H1 (cell line): Measurements from ENCODE around the gene SLAMF1. TPM values are rescaled to one million over a fixed set of nuclear protein-coding genes. Genes with fewer than 3 reads are reported as not detected.
A peak's percentile ranks its signal among the peaks of the same experiment; 100 is the strongest.

Experiments used
- CTCF ChIA-PET: fragments of 300-600 bp; sonication (Branson Sonifier 250); formaldehyde crosslinking; loops from one replicate; lab custom pipeline; 2021; ENCODE audit not compliant: partially characterized antibody; lab: Charles Lee
- POLR2A ChIA-PET: fragments of 300-600 bp; sonication (Branson Sonifier 250); formaldehyde crosslinking; loops from one replicate; lab custom pipeline; 2021; ENCODE audit warnings: inconsistent platforms; ENCODE audit not compliant: partially characterized antibody; lab: Charles Lee
- DNase-seq, 2 experiments: peaks; one replicate each; pipeline versions ENCODE4 v3.0.0 to v3.0.0-alpha.2; 2010 to 2022; ENCODE audit warnings: low spot score in 2 of 2, low read depth in 1 of 2, mixed read lengths in 1 of 2
- FAIRE-seq: peaks from 2 replicates; lab custom pipeline; 2011; peaks lifted over from hg19 to GRCh38; lab: Jason Lieb, UNC
- H2AFZ ChIP-seq: 2 replicates; pipeline ENCODE4 v1.8.1; 2012; ENCODE audit warnings: low read length, inconsistent platforms
- H2AK5ac ChIP-seq: 2 replicates; pipeline ENCODE4 v1.6.1; 2013; ENCODE audit warnings: low read depth, low read length
- H2BK120ac ChIP-seq: replicated peaks from 2 replicates; pipeline ENCODE3; 2013; ENCODE audit warnings: low read depth, low read length, inconsistent platforms
- H2BK12ac ChIP-seq: 2 replicates; pipeline ENCODE4 v1.6.1; 2013; ENCODE audit warnings: low read depth, low read length
- H2BK15ac ChIP-seq: 2 replicates; pipeline ENCODE4 v1.6.1; 2013; ENCODE audit warnings: low read length
- H2BK20ac ChIP-seq: 2 replicates; pipeline ENCODE4 v1.6.1; 2013; ENCODE audit warnings: low read length
- H2BK5ac ChIP-seq: 2 replicates; pipeline ENCODE4 v1.6.1; 2013; ENCODE audit warnings: low read depth, low read length
- H3K14ac ChIP-seq: 2 replicates; pipeline ENCODE4 v1.6.1; 2013; ENCODE audit warnings: inconsistent platforms; ENCODE audit not compliant: insufficient read length
- H3K18ac ChIP-seq: 2 replicates; pipeline ENCODE4 v1.6.1; 2013; ENCODE audit warnings: low read length; ENCODE audit errors: extremely low read depth
- H3K23ac ChIP-seq: 2 replicates; pipeline ENCODE4 v1.6.1; 2013; ENCODE audit warnings: inconsistent platforms; ENCODE audit not compliant: insufficient read length
- H3K23me2 ChIP-seq: 2 replicates; pipeline ENCODE4 v1.6.1; 2013; ENCODE audit warnings: low read depth, low read length
- H3K27ac ChIP-seq: 2 replicates; pipeline ENCODE4 v1.6.1; 2011; ENCODE audit warnings: low read depth, low read length, inconsistent platforms
- H3K27me3 ChIP-seq, 4 experiments: replicated peaks in 1 of 4; 1 replicate in 1 of 4; 2 replicates in 3 of 4; pipeline versions ENCODE4 v1.6.1 to v1.8.1; 2011 to 2013; ENCODE audit warnings: low read length in 3 of 4, mild to moderate bottlenecking in 3 of 4, inconsistent platforms in 2 of 4, mixed read lengths in 2 of 4, moderate library complexity in 1 of 4; ENCODE audit not compliant: control insufficient read depth in 3 of 4, insufficient read depth in 3 of 4; ENCODE audit errors: extremely low read depth in 1 of 4
- H3K36me3 ChIP-seq, 4 experiments: 2 replicates each; pipeline versions ENCODE4 v1.6.1 to v1.8.1; 2011 to 2013; ENCODE audit warnings: mild to moderate bottlenecking in 4 of 4, low read length in 3 of 4, moderate library complexity in 2 of 4, control low read depth in 1 of 4, inconsistent platforms in 1 of 4; ENCODE audit not compliant: insufficient read depth in 4 of 4, control insufficient read depth in 2 of 4
- H3K4ac ChIP-seq: replicated peaks from 2 replicates; pipeline ENCODE3; 2013; ENCODE audit warnings: low read length, low read depth, mixed read lengths, inconsistent platforms; ENCODE audit not compliant: insufficient read length
- H3K4me1 ChIP-seq, 4 experiments: replicated peaks in 1 of 4; 1 replicate in 1 of 4; 2 replicates in 3 of 4; pipeline versions ENCODE4 v1.6.1 to v1.8.1; 2011 to 2013; ENCODE audit warnings: low read length in 3 of 4, inconsistent platforms in 2 of 4, mixed read lengths in 1 of 4; ENCODE audit not compliant: insufficient read depth in 4 of 4, control insufficient read depth in 3 of 4
- H3K4me2 ChIP-seq, 2 experiments: 2 replicates each; pipeline versions ENCODE4 v1.6.1 to v1.8.1; 2011 to 2013; ENCODE audit warnings: low read depth in 2 of 2, low read length in 2 of 2, control low read depth in 1 of 2, inconsistent platforms in 1 of 2, mild to moderate bottlenecking in 1 of 2; ENCODE audit not compliant: insufficient read depth in 1 of 2
- H3K4me3 ChIP-seq, 4 experiments: fragments of 200-600, 300-600 bp in 1 of 4; sonication (generic), shearing (Covaris generic), sonication (Bioruptor Twin) in 1 of 4; 2 replicates each; pipeline versions ENCODE4 v1.5.1 to v1.8.1; 2011 to 2016; ENCODE audit warnings: low read length in 4 of 4, low read depth in 3 of 4, control low read depth in 2 of 4, inconsistent platforms in 2 of 4, mild to moderate bottlenecking in 2 of 4, mixed read lengths in 1 of 4, moderate library complexity in 1 of 4; ENCODE audit not compliant: insufficient read depth in 2 of 4; ENCODE audit errors: extremely low read depth in 1 of 4
- H3K56ac ChIP-seq: replicated peaks from 2 replicates; pipeline ENCODE3; 2013; ENCODE audit warnings: low read depth, mild to moderate bottlenecking, mixed read lengths, low read length, inconsistent platforms; ENCODE audit not compliant: insufficient read length
- H3K79me1 ChIP-seq: 2 replicates; pipeline ENCODE4 v1.6.1; 2013; ENCODE audit warnings: low read depth, low read length, control low read depth
- H3K79me2 ChIP-seq, 2 experiments: 2 replicates each; pipeline versions ENCODE4 v1.6.1 to v1.8.1; 2012 to 2013; ENCODE audit warnings: low read length in 2 of 2, mild to moderate bottlenecking in 2 of 2, inconsistent platforms in 1 of 2; ENCODE audit not compliant: insufficient read depth in 2 of 2, control insufficient read depth in 1 of 2
- H3K9ac ChIP-seq, 4 experiments: replicated peaks in 1 of 4; 1 replicate in 1 of 4; 2 replicates in 3 of 4; pipeline versions ENCODE4 v1.6.1 to v1.8.1; 2011 to 2013; ENCODE audit warnings: low read depth in 3 of 4, low read length in 3 of 4, control low read depth in 2 of 4, mild to moderate bottlenecking in 2 of 4, moderate library complexity in 2 of 4, inconsistent platforms in 1 of 4; ENCODE audit errors: extremely low read depth in 1 of 4
- H3K9me3 ChIP-seq, 2 experiments: 2 replicates each; pipeline versions ENCODE4 v1.6.1 to v1.8.1; 2012 to 2013; ENCODE audit warnings: mild to moderate bottlenecking in 2 of 2, moderate library complexity in 2 of 2, control low read depth in 1 of 2, inconsistent platforms in 1 of 2, low read depth in 1 of 2, low read length in 1 of 2, mixed read lengths in 1 of 2; ENCODE audit not compliant: insufficient read depth in 2 of 2
- H4K20me1 ChIP-seq, 2 experiments: replicated peaks in 1 of 2; 2 replicates each; pipeline versions ENCODE3 to v1.8.1; 2011 to 2013; ENCODE audit warnings: inconsistent platforms in 2 of 2, low read length in 2 of 2, mild to moderate bottlenecking in 1 of 2; ENCODE audit not compliant: insufficient read depth in 2 of 2, control insufficient read depth in 1 of 2
- H4K5ac ChIP-seq: 2 replicates; pipeline ENCODE4 v1.6.1; 2013; ENCODE audit warnings: low read length, low read depth, mixed read lengths, inconsistent platforms; ENCODE audit not compliant: insufficient read length
- H4K8ac ChIP-seq: 2 replicates; pipeline ENCODE4 v1.8.0; 2013; ENCODE audit warnings: mild to moderate bottlenecking, moderate library complexity, low read length, inconsistent platforms; ENCODE audit not compliant: insufficient read depth; ENCODE audit errors: extremely low read depth
- H4K91ac ChIP-seq: replicated peaks from 2 replicates; pipeline ENCODE3; 2013; ENCODE audit warnings: low read length, mixed read lengths, inconsistent platforms; ENCODE audit not compliant: insufficient read length
- ASH2L ChIP-seq: fragments of 200-600, 300-600 bp; sonication (generic); IDR thresholded peaks from one replicate; pipeline ENCODE4 v1.7.1; 2017; ENCODE audit warnings: low read length
- CBX8 ChIP-seq: fragments of 300-800, 300-1000 bp; sonication (generic); IDR thresholded peaks from 2 replicates; pipeline ENCODE4 v1.7.1; 2016; ENCODE audit warnings: low read depth, low read length, borderline replicate concordance
- CEBPB ChIP-seq: IDR thresholded peaks from 2 replicates; pipeline ENCODE4 v1.6.1; 2012; ENCODE audit warnings: low read depth, low read length
- POLR2A ChIP-seq, 2 experiments: IDR thresholded peaks; 1 replicate in 1 of 2; 2 replicates in 1 of 2; pipeline ENCODE4 v1.6.1; 2011; ENCODE audit warnings: low read depth in 2 of 2, low read length in 2 of 2, mild to moderate bottlenecking in 2 of 2; ENCODE audit errors: control extremely low read depth in 1 of 2
- RAD21 ChIP-seq, 2 experiments: IDR thresholded peaks in 1 of 2; conservative IDR thresholded peaks in 1 of 2; 2 replicates each; pipeline ENCODE4 v1.6.1; 2011; ENCODE audit warnings: low read depth in 2 of 2, low read length in 2 of 2, improper control_type of control experiment in 1 of 2, inconsistent platforms in 1 of 2, mild to moderate bottlenecking in 1 of 2, moderate library complexity in 1 of 2
- SIRT6 ChIP-seq: IDR thresholded peaks from one replicate; pipeline ENCODE4 v1.7.1; 2012; ENCODE audit warnings: low read length, inconsistent platforms
- WGBS, 2 experiments: shearing (Covaris generic) in 1 of 2; methylation state at CpG; one replicate each; pipeline versions ENCODE4 v1.1.6 to v1.1.7; 2013 to 2015; ENCODE audit warnings: low lambda C conversion rate in 2 of 2, mixed read lengths in 2 of 2, inconsistent platforms in 1 of 2, low coverage in 1 of 2, missing lambda C conversion rate in 1 of 2; ENCODE audit not compliant: insufficient replicate concordance in 2 of 2, insufficient coverage in 1 of 2, insufficient read length in 1 of 2; ENCODE audit errors: extremely low coverage in 1 of 2, missing lambda C conversion rate in 1 of 2; 5-methylcytosine and 5-hydroxymethylcytosine counted together
- polyA plus RNA-seq, 7 experiments: library from polyadenylated mRNA; depleted of rRNA in 3 of 7; stranded (reverse) in 5 of 7; unstranded in 2 of 7; fragments of >200 nt in 5 of 7; fragments of 200-250 nt in 2 of 7; gene quantifications; 1 replicate in 5 of 7; 2 replicates in 1 of 7; 4 replicates in 1 of 7; pipeline versions ENCODE4 v1.2.1 to v1.2.3, GENCODE V29; 2011 to 2013; ENCODE audit warnings: missing spikeins in 2 of 7, mixed read lengths in 2 of 7
- total RNA-seq: library from RNA; stranded (reverse); fragmentation: NEBNext Ultra II Directional; extraction: Animal tissue kit (Norgen Biotek cat#: 25700); gene quantifications from 2 replicates; pipeline ENCODE4 v1.2.1, GENCODE V29; 2021
- TF ChIP-seq, protein P1 (sequence below), 3 experiments: IDR thresholded peaks; 1 replicate in 2 of 3; 2 replicates in 1 of 3; pipeline versions ENCODE4 v1.5.1 to v1.6.1; 2011; ENCODE audit warnings: low read length in 3 of 3, mild to moderate bottlenecking in 3 of 3, inconsistent platforms in 2 of 3, low read depth in 1 of 3, moderate library complexity in 1 of 3; ENCODE audit not compliant: insufficient read depth in 1 of 3; ENCODE audit errors: control extremely low read depth in 1 of 3

The SLAMF1 gene
- total and polyA plus RNA-seq, 2 of the 8 experiments (the other 6 are each of a cell fraction or from before 2014, with no cell fraction given) = not detected

- Histone ChIP-seq H2AK5ac (no peak overlapping the region), H3K14ac (no peak overlapping the region), H2BK15ac (no peak overlapping the region), H3K23ac (no peak overlapping the region), H4K8ac (no peak overlapping the region), H2BK5ac (no peak overlapping the region), H3K4me2 (no peak overlapping the region), H3K56ac (no peak overlapping the region), H3K27me3 (no peaks in the 10 kb centered on the region), H2AFZ (peak overlapping the region; percentile 15; the same call in 1 of the 2 replicates), H2BK120ac (no peak overlapping the region), H3K79me2 (no peaks in the 10 kb centered on the region), H4K5ac (no peak overlapping the region), H3K9ac (no peak overlapping the region), H2BK20ac (no peak overlapping the region), H4K20me1 (no peaks in the 10 kb centered on the region), H3K36me3 (no peaks in the 10 kb centered on the region), H3K9me3 (no peaks in the 10 kb centered on the region), H3K27ac (no peak overlapping the region), H3K4ac (no peak overlapping the region), H3K4me1 (peaks cover 0 to 2% (median 0%) of the 10 kb centered on the region in 4 experiments; a peak in 1 of 7 replicates), H3K79me1 (no peaks in the 10 kb centered on the region), H3K18ac (no peak overlapping the region)
- POLR2A ChIA-PET = no interaction called here
- no peak for DNase-seq
- 37% methylated on average over 3 of the region's 3 CpGs; no CpG with 5 or more reads in 1 of the 2 experiments for WGBS, 2 experiments
- no peak for TF ChIP-seq SIRT6
- TF ChIP-seq, protein P1, sequence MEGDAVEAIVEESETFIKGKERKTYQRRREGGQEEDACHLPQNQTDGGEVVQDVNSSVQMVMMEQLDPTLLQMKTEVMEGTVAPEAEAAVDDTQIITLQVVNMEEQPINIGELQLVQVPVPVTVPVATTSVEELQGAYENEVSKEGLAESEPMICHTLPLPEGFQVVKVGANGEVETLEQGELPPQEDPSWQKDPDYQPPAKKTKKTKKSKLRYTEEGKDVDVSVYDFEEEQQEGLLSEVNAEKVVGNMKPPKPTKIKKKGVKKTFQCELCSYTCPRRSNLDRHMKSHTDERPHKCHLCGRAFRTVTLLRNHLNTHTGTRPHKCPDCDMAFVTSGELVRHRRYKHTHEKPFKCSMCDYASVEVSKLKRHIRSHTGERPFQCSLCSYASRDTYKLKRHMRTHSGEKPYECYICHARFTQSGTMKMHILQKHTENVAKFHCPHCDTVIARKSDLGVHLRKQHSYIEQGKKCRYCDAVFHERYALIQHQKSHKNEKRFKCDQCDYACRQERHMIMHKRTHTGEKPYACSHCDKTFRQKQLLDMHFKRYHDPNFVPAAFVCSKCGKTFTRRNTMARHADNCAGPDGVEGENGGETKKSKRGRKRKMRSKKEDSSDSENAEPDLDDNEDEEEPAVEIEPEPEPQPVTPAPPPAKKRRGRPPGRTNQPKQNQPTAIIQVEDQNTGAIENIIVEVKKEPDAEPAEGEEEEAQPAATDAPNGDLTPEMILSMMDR (IDR thresholded peaks at IDR 0.05; ENCODE audit: control extremely low read depth in 1 of 3, insufficient read depth in 1 of 3, low read depth in 1 of 3, low read length in 3 of 3) = peak in 2 of 3 experiments; percentile 84 to 86; a peak in 3 of 4 replicates
- TF ChIP-seq ASH2L = no peak
- no peak for TF ChIP-seq CEBPB
- no peak for TF ChIP-seq POLR2A (IDR thresholded peaks at IDR 0.05; ENCODE audit: control extremely low read depth in 1 of 2, low read depth in 2 of 2, low read length in 2 of 2)
- TF ChIP-seq RAD21 (IDR thresholded peaks at IDR 0.05 in 1 of 2, conservative IDR thresholded peaks at IDR 0.05 in 1 of 2; ENCODE audit: low read depth in 2 of 2, low read length in 2 of 2) = peak; percentile 94
- TF ChIP-seq CBX8 = no peak
- TF ChIP-seq, all 59 proteins: peak for 2
- H3K23me2 ChIP-seq = no peaks in the 10 kb centered on the region
- peak; percentile 96 for FAIRE-seq
- H3K4me3 ChIP-seq = no peak overlapping the region
- CTCF ChIA-PET = interaction anchor here (0.6 to 9.5 kb wide), 29 partner anchors 10 to 253 kb away, joined by 3 to 88 read pairs (median 4); no protein-coding TSS in a partner anchor
- H2BK12ac ChIP-seq = no peak overlapping the region
- no peak overlapping the region for H4K91ac ChIP-seq
These were observed 39.7 kb downstream of the SLAMF1 start for GRCh38 chr1:160607011-160607671.
